Measurements from ENCODE around the gene BLM. TPM values are rescaled to one million over a fixed set of nuclear protein-coding genes. Genes with fewer than 3 reads are reported as not detected.

The BLM gene
- total and polyA plus RNA-seq, 2 of the 8 experiments (the other 6 are each of a cell fraction or from before 2014, with no cell fraction given): 15.2 to 46.7 TPM

GRCh38 chr15:90756916-90757315, 39.8 kb downstream of the BLM start:
- Histone ChIP-seq H3K79me2 (ENCODE audit: control insufficient read depth in 1 of 2, insufficient read depth in 2 of 2, low read length in 2 of 2) (no peaks in the 10 kb centered on the region), H3K14ac (ENCODE audit: insufficient read length) (no peak overlapping the region), H3K36me3 (ENCODE audit: control insufficient read depth in 2 of 4, insufficient read depth in 4 of 4, low read length in 3 of 4) (peaks cover 3 to 64% (median 14%) of the 10 kb centered on the region in 4 experiments), H3K4me2 (ENCODE audit: insufficient read depth in 1 of 2, low read depth in 2 of 2, low read length in 2 of 2) (no peak overlapping the region), H3K79me1 (ENCODE audit: low read depth, low read length) (no peaks in the 10 kb centered on the region), H4K5ac (ENCODE audit: insufficient read length, low read depth, low read length) (no peak overlapping the region), H3K4me3 (ENCODE audit: extremely low read depth in 1 of 4, insufficient read depth in 2 of 4, low read depth in 3 of 4, low read length in 4 of 4) (no peak overlapping the region), H3K18ac (ENCODE audit: extremely low read depth, low read length) (no peak overlapping the region), H3K23ac (ENCODE audit: insufficient read length) (no peak overlapping the region), H3K56ac (replicated peaks; ENCODE audit: insufficient read length, low read depth, low read length) (no peak overlapping the region), H4K8ac (ENCODE audit: extremely low read depth, insufficient read depth, low read length) (no peak overlapping the region), H2BK20ac (ENCODE audit: low read length) (no peak overlapping the region), H3K27me3 (replicated peaks in 1 of 4; ENCODE audit: control insufficient read depth in 3 of 4, extremely low read depth in 1 of 4, insufficient read depth in 3 of 4, low read length in 3 of 4) (no peaks in the 10 kb centered on the region), H2AFZ (ENCODE audit: low read length) (no peak overlapping the region), H2BK15ac (ENCODE audit: low read length) (no peak overlapping the region), H2BK12ac (ENCODE audit: low read depth, low read length) (no peak overlapping the region), H3K9ac (replicated peaks in 1 of 4; ENCODE audit: extremely low read depth in 1 of 4, low read depth in 3 of 4, low read length in 3 of 4) (no peak overlapping the region), H3K27ac (ENCODE audit: low read depth, low read length) (no peak overlapping the region), H3K4me1 (replicated peaks in 1 of 4; ENCODE audit: control insufficient read depth in 3 of 4, insufficient read depth in 4 of 4, low read length in 3 of 4) (peaks cover 0 to under 1% (median under 1%) of the 10 kb centered on the region in 4 experiments; a peak in 3 of 7 replicates), H4K20me1 (replicated peaks in 1 of 2; ENCODE audit: control insufficient read depth in 1 of 2, insufficient read depth in 2 of 2, low read length in 2 of 2) (peaks cover 0 to 3% of the 10 kb centered on the region in 2 experiments), H3K4ac (replicated peaks; ENCODE audit: insufficient read length, low read depth, low read length) (no peak overlapping the region), H2BK120ac (replicated peaks; ENCODE audit: low read depth, low read length) (no peak overlapping the region), H3K23me2 (ENCODE audit: low read depth, low read length) (no peaks in the 10 kb centered on the region), H2BK5ac (ENCODE audit: low read depth, low read length) (no peak overlapping the region), H2AK5ac (ENCODE audit: low read depth, low read length) (no peak overlapping the region), H4K91ac (replicated peaks; ENCODE audit: insufficient read length, low read length) (no peak overlapping the region), H3K9me3 (ENCODE audit: insufficient read depth in 2 of 2, low read depth in 1 of 2, low read length in 1 of 2) (no peaks in the 10 kb centered on the region)
- TF ChIP-seq KDM5A (IDR thresholded peaks at IDR 0.05; ENCODE audit: low read length) (no peak), USF2 (IDR thresholded peaks at IDR 0.05; ENCODE audit: low read length) (no peak), NANOG (IDR thresholded peaks at IDR 0.05; ENCODE audit: insufficient read depth, low read depth, low read length, poor library complexity, severe bottlenecking) (no peak), SP2 (IDR thresholded peaks at IDR 0.05; ENCODE audit: low read length) (no peak), BRCA1 (IDR thresholded peaks at IDR 0.05; ENCODE audit: low read depth, low read length) (no peak), TAF7 (optimal IDR thresholded peaks at IDR 0.05; ENCODE audit: borderline replicate concordance, low read depth, low read length) (no peak), JUN (IDR thresholded peaks at IDR 0.05; ENCODE audit: low read depth, low read length) (no peak), PHF8 (conservative IDR thresholded peaks at IDR 0.05; ENCODE audit: low read depth, low read length) (no peak), MAFK (IDR thresholded peaks at IDR 0.05; ENCODE audit: low read depth, low read length) (no peak), SIN3A (conservative IDR thresholded peaks at IDR 0.05 in 1 of 2, IDR thresholded peaks at IDR 0.05 in 1 of 2; ENCODE audit: low read depth in 1 of 2, low read length in 2 of 2) (no peak)
- FAIRE-seq (no peak), DNase-seq (ENCODE audit: low read depth in 1 of 2, low spot score in 2 of 2) (no peak)
- 93% methylated on average over 2 of the region's 2 CpGs; no CpG with 5 or more reads in 1 of the 2 experiments for WGBS, 2 experiments (ENCODE audit: extremely low coverage in 1 of 2, insufficient coverage in 1 of 2, insufficient read length in 1 of 2, insufficient replicate concordance in 2 of 2, low coverage in 1 of 2, low lambda C conversion rate in 2 of 2, missing lambda C conversion rate in 1 of 2)
- ChIA-PET CTCF (ENCODE audit: partially characterized antibody) (no interaction called here), POLR2A (ENCODE audit: partially characterized antibody) (interaction anchor here (1.2 kb wide), 1 partner anchor 28 kb away, joined by 3 read pairs; no protein-coding TSS in a partner anchor)

All from H1 (cell line).